Mesenteric fat pad (tissue), 1 donor: ENCODE results near the gene MIS18BP1. TPM values are rescaled to one million over a fixed set of nuclear protein-coding genes. Genes with fewer than 3 reads are reported as not detected.
A peak's percentile ranks its signal among the peaks of the same experiment; 100 is the strongest.
"Not testable (repeated sequence)": the region's sequence is repeated elsewhere in the genome, so short reads cannot be mapped to it uniquely, and the experiment has no call there.

Experiments
- DNase-seq: peaks from one replicate; pipeline ENCODE4 v3.0.0-alpha.2; 2020; ENCODE audit warnings: low spot score
- long read RNA-seq: library from polyadenylated mRNA; unstranded; transcript quantifications from one replicate; pipeline ENCODE4 v2.0.0, GENCODE V29; 2020
- total RNA-seq: library from RNA; stranded (reverse); fragmentation: NEBNext Ultra II Directional; extraction: Animal tissue kit (Norgen Biotek cat#: 25700); gene quantifications from one replicate; pipeline ENCODE4 v1.2.1, GENCODE V29; 2021
- donor health status: DM: yes; HTN: yes; CAD: no.

The MIS18BP1 gene
- total RNA-seq: 21.0 TPM
- long read RNA-seq, partial matches to known transcripts: 39 of 51 reads
- long read RNA-seq, other reads (novel, unspliced or antisense): 9 of 51 reads

DNA sequence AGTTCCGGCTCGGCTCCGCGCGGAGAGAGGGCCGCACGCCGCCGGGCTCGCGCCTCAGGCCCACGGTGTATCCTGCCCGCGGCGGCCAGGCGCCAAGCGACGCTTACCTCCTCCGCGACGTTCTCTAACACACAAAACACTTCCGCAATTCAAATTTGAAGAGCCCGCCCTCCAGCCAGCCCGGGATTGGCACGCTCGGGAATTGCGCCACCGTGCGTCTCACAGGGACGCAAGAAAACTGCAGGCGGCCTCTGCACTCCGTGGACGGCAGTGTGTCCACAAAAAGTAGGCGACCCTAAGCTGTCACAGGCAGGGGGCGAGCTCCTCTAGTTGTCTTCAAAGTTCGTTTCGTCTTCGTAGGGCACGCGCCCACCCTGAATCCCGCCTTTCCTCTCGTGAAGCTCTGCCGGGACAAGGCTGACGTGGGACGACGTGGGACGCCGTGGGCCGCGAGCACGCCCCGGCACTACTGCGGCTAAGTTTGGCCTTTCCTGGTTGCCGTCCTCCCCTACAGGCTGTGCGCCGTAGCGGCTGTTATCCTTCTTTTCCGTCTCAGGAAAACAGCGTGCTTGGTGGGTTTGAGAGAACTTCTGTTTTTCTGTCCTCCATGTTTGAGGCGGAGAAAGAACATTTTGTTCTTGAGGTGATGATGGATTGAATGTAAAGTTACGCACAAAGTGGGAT is at the start of gene MIS18BP1:
Gene MIS18BP1 (minus strand): TSS at position 133 of the 684 bp plus-strand sequence. CDS start 5,916 bp downstream, outside the sequence.
- peak; percentile 97 for DNase-seq

DNA sequence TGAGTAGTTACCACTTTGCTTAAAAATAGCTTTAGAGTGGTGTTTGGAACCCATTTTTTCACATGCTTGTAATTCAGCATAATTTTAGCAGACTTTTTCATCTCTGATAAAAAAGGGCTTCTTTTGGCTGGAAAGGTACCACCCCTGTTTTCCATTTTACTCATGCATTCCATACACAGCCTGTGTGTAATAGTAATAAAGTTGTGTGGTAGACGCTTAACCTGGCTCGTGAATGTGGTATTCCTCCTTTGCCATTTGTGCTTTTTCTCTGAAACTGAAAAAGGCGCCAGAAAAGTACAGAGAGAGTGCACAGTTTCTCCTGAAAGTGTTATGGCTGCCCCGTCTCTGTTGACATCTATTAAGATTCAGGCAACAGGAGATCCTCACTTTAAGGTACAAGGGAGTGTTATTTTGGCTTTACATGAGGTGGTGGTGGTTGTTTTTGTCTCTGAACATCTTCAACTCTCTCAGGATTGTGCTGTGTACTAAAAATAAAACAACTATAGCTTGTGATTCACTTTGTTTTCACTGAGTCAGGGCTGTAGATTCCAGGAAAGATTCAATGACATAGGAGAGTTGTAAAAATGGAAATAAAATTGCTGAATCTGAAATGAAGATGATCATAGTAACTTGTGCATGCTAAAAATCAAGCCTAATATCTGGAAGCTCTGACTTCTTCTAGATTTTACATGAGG is 45.6 kb upstream of the MIS18BP1 start:
- DNase-seq: no peak

DNA sequence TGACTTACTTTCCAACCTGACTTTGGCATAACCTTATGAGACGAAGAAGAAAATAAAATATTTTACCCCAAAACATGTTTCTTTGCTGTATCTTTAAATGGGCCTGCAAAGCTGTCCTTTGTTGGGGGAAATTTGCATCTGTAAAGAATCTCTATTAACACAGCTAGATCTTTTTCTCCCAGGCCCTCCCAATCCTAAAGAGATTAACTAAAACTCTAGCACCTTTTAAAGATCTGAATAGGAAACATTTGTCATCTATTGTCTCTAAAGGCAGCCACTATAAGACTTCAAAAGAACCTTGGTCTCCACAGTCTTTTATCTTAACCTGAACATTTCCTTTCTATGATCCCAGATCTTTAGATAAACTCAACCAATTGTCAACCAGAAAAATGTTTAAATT is 41.8 kb upstream of the MIS18BP1 start:
- DNase-seq: not testable (repeated sequence)

DNA sequence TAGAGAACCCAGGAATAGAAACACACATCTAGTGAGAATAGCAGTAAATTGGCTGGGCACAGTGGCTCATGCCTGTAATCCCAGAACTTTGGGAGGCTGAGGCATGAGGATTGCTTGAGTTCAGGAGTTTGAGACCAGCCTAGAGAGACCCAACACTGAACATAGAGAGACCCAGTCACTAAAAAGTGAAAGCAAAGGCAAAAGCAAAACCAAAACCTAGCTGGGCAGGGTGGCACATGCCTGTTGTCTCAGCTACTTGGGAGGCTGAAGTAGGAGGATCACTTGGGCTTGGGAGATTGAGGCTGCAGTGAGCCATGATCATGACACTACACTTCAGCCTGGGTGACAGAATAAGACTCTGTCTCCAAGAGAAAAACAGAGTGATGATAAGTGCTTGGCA is 37.5 kb upstream of the MIS18BP1 start:
- no peak for DNase-seq

DNA sequence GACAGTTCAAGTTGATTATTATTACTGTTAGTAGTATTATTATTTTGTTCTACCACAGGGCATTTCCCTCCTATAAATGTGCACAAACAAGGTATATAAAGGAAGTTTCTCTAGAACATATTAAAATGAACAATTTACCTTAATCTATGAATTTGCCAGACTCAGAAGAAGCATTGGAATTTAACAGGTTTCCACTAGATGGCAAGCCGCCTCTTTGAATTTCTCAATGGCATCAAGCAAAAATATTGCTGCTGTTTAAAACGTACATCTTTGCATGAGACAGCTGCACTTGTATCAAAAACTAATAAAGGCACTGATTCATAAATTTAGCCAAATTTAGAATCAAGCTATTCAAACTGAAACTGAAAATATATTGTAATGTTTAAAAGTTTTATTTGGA is 34.6 kb upstream of the MIS18BP1 start:
- DNase-seq: no peak

DNA sequence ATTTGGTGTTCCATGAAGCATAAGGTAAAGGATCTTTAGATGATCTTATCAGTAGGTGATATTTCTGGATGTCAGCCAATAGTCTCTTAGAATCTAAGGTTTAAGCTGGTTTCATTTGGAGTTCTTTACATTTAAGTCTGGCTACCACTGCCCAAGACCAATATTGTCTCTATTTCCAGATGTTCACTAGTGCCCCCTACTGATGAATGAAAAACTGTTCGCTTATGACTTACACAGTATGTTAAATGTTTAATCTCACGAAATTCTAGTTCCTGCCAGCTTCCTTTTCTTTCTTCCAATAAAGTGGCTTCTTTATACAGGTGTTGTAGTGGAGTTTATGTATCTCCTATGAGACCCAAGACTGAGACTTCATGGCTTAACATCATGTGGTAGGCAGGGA is 31.8 kb upstream of the MIS18BP1 start:
- DNase-seq: no peak

DNA sequence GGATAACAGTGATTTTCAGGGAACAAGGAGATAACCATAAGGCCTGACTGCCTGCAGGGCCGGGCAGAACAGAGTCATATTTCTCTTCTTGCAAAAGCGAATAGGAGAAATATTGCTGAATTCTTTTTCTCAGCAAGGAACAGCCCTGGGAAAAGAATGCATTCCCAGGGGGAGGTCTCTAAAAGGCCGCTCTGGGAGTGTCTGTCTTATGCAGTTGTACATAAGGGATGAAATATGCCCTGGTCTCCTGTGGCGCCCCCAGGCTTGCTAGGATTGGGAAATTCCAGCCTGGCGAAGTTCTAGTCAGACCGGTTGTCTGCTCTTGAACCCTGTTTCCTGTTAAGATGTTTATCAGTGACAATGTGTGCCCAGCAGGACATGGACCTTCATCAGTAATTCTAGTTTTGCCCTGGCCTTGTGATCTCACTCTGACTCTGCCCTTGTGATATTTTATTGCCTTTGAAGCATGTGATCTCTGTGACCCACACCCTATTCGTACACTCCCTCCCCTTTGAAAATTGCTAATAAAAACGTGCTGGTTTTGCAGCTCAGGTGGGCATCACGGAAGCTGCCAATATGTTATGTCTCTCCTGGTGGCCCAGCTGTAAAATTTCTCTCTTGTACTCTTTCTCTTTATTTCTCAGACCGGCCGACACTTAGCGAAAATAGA is 28.9 kb upstream of the MIS18BP1 start:
- not testable (repeated sequence) for DNase-seq

DNA sequence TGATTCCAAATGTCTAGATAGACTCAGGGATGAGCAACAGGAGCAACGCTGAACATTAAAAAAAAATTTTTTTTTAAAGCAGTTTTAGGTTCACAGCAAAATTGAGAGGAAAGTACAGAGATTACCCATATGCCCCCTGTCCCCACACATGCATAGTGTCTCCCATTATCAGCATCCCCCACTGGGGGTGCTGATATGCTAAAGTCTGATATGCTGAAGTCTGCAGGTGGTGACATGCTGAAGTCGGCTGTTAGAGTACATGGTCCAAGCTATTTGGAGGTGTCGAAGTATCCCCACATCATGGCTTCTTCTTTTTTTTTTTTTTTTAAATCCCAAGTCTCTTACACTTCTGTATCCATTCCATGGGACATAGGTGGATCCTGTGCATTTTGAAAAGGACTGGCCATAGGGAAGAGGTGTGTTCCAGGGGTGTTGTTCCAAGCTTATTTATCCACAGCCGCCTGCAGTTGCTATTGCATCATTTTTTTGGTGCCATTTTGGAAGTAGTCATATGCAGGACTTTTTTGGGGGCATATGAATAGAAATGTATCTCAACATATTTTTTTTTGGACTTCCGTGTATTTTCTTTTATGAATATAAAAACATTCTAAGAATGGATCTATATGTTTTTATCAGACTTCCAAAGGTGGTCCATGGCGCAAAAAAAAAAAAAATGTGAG is 19.0 kb upstream of the MIS18BP1 start:
- DNase-seq: no peak

DNA sequence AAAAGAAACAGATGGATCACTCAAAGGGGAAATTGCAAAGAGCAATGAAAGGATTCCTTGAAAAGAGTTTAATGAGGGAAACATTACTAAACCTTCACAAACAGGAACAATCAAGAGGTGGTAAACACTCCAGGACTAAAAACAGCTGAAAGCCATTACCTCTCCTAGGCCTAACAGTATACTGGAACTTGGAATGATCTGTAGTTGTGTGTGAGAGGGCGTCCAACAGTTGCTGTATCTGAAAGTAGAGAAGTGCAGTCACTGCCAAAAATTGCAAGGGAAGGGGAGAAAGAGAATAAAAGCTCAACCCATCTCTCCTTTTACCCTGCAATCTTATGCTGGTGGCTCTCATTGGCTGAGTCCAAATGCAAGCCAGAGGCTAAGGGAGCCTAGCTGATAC is 17.0 kb upstream of the MIS18BP1 start:
- no peak for DNase-seq

DNA sequence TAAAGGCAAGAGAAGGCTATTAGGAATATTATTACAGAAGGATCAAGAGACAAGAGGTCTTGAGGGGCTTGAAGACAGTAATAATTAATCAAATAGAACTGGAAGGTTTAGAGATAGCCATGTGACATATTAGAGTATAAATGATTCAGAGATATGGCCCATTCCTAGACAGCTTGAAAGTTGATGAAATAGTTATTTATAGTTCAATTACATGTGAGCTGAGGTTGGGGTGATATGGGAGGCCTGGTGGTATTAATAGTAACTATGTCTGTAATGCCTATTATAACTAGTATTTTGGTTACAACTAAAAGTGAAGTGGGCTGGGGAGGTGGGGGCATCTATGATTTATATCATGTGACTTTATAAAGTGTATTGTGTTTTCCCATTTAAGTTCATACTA is 14.1 kb upstream of the MIS18BP1 start:
- DNase-seq: no peak

DNA sequence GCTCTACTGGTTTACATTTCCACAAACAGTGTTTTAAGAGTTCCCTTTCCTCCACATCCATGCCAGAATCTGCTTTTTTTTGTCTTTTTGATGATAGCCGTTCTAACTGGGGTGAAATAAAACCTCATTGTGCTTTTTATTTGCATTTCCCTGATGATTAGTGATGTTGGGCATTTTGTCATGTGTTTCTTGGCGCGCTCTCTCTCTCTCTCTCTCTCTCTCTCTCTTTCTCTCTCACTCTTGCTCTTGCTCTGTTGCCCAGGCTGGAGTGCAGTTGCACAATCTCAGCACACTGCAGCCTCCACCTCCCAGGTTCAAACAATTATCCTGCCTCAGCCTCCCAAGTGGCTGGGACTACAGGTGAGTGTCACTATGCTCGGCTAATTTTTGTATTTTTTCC is 9.6 kb upstream of the MIS18BP1 start:
- no peak for DNase-seq

DNA sequence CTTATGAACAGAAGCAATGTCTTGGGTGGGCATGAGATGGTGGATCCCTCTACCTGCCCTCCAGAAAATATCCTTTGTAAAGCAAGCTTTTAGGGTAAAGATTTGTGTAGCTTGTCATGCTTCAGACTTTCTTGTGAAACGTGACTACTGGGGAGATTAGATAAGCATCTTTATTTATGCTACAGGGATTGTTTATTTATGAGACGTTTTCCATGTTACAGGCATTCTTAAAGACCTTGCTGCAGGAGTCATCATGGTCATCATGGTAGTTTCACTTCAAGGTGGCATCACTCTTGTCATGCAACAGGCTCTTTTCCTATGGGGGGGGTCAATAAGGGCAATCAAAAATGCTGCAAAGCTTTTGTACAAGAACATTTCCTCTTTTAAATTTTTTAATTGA is 8.2 kb upstream of the MIS18BP1 start:
- DNase-seq: no peak

DNA sequence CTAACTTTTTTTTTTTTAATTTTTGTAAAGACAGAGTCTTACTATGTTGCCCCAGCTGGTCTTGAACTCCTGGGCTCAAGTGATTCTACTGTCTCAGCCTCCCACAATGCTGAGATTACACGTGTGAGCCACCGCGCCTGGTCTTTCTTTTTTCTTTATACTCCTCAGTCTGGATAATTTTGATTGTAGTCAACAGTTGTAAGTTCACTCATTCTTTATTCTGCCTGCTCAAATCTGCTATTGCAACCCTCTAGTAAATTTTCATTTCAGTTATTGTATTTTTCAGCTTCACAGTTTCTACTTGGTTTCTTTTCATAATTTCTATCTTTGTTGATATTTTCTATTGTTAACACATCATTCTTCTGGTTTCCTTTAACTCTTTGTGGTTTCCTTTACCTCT is 5.8 kb upstream of the MIS18BP1 start:
- no peak for DNase-seq

DNA sequence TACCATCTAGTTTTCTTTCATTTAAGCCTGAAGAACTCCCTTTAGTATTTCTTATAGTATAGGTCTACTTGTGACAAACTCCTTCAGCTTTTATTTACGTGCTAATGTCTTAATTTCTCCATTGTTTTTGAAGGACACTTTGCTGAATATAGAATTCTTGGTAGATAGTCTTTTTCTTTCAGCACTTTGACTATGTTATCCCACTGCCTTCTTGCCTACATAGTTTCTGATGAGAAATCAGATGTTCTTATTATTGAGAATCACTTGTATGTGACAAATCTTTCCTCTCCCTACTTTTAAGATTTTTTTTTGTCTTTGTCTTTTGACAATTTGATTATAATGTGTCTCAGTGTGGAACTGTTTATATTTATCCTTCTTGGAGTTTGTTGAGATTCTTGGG is 5.1 kb upstream of the MIS18BP1 start:
- no peak for DNase-seq

DNA sequence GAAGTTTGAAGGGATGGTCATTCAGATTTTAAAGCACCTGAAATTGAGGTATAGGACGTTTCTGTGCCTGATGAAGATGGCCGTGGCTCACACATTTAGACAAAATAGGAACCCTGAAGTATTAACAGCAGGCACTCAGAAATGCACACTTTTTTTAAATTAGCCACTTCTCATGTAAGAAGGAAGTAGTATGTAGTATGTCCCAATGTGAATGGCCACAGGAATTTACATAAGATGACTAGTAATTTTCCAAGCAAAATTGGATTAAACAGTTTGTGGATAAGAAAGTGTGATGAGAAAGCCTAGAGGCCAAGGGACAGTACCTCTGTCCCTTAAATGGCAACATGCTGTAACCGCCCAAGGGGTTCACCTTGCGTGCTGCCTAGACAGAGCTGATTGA is 1.8 kb upstream of the MIS18BP1 start:
- DNase-seq: no peak

DNA sequence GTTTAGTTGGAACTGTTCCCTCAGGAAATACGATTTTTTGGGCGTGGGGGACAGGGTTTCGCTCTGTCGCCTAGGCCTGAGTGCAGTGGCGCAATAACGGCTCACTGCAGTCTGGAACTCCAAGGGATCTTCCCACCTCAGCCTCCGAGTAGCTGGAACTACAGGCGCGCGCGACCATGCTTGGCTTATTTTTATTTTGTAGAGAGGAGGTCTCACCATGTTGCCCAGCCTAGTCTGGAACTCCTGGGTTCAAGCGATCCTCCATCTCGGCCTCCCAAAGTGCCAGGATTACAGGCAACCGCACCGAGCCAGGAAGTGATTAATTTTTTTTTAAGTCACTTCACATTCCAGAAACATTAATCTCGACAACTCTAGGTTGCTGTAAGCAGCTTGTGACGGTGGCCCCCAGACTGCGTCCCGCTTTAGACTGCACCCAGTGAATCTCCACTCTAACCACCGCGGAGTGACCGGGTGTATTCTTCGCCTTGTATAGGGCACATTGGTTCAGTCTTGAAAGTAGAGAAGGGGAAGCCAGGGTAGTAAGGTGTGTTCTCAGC is 830 bp upstream of the MIS18BP1 start:
- no peak for DNase-seq

DNA sequence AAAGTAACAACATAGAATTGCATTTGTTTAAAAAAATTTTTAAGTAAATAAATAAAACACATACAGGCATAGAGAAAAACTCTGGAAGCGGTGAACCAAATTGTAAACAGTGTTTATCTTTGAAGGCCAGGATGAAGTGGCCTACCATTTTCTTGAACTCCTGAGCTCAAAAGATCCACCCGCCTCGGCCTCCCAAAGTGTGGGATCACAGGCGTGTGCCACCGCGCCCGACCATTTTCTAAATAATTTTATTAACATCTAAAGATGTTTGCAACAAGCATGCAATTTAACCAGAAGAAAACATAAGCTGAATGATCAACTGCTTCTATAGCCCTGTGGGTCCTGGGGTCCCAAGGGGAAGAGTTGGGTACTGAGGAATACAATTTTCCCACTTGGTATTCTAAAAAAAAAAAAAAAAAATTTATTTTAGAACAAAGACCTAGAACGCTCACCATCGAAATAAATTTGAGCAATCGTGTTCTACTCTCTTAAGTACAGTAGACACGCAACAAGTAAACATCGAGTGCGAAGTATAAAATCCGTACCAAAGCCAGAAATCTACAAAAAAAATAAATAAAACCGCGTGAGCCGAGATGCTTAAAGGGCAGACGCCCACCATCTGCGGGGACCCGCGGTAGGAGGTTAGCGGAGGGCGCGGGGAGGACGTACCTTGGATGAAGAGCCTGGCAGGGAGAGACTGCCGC is 484 bp downstream of the MIS18BP1 start:
- DNase-seq: no peak

DNA sequence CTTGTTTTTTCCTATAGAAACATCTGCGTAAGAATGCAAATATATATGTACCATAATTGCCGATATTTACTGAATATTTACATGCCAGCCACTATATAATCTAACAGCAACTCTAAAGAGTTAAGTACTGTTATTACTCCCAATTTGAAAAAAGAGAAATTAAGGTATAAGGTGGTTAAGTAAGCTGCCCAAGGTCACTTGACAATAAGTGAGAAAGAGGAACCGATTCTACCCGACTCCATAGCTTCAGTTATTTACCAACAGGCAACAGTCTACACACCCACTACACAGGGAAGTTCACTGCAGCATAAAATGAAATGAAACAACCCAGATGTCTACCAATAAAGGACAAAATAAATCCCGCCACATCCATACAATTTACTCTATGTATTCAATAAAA is 1.1 kb downstream of the MIS18BP1 start:
- DNase-seq: no peak

DNA sequence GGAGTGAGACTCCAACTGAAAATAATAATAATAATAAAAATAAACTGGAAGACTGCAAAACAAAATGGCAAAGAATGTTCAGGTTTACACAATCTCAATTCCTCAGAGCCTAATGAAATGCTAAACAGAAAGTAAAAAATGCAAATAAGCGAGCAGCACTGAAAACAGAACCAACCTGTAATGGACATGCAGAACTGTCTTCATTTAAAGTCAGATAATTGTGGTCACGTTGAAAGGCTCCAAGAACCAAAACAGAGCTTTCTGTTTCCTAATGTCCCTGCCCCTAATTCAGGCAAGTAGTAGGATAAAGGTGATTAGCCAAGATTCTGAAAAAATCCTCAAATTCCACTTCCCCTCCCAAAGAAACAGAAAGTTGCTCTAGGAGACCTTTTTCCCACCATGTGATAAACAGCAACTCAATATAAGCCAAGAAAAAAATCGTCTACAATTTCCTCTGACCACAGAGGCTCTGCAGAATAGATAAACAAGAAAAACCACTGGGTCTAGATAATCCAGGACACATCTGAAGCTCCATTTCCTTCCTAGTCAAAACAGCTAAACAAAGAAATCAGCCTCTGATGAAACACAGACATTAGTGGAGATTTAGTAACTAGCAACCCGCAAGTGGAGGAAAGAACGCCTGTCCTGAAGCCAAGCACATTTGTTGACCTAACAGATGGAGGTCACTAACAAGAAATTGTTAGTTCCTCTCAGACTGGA is 3.0 kb downstream of the MIS18BP1 start:
- no peak for DNase-seq

DNA sequence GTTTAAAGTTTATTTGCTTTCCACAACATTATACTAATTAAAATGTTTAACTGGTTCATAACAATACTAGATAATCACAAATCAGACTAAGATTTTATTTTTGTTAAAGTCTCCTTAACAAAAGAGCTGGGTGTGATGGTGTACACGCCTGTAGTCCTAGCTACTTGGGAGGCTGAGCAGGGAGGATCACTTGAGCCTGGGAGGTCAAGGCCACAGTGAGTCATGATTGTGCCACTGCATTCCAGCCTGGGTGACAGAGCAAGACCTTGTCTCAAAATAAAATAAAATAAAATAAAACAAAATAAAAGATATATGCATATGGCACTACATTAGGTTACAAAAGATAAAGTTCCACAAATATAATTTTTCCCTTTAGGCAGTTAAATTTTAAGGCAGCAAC is 5.6 kb downstream of the MIS18BP1 start:
- DNase-seq: no peak
